Measurements from ENCODE around the gene ATP5MG.
"Not testable (repeated sequence)": the region's sequence is repeated elsewhere in the genome, so short reads cannot be mapped to it uniquely, and the experiment has no call there.

Gene ATP5MG

DNA sequence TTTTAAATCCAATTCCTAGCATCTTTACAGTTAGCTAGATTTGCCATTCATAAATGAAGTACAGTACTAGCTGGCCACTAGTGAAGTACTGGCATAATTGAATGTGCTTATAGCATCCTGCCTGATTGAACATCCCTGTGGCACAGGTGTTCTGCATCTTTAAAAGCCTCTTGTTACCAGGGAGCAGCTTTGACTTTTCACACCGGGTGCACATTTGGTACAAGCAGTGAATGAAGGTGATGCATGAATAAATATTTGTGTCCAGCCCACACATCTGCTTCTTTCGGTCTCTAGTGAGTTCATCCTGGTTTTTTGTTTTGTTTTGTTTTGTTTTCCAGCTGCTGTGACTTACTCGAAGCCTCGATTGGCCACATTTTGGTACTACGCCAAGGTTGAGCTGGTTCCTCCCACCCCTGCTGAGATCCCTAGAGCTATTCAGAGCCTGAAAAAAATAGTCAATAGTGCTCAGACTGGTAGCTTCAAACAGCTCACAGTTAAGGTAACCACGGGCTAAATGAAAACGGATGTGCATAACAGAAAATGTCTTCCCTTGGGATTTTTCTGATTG, 5.3 kb downstream of the ATP5MG start:
- DNase-seq (ENCODE audit: low read depth in 2 of 2): no peak

DNA sequence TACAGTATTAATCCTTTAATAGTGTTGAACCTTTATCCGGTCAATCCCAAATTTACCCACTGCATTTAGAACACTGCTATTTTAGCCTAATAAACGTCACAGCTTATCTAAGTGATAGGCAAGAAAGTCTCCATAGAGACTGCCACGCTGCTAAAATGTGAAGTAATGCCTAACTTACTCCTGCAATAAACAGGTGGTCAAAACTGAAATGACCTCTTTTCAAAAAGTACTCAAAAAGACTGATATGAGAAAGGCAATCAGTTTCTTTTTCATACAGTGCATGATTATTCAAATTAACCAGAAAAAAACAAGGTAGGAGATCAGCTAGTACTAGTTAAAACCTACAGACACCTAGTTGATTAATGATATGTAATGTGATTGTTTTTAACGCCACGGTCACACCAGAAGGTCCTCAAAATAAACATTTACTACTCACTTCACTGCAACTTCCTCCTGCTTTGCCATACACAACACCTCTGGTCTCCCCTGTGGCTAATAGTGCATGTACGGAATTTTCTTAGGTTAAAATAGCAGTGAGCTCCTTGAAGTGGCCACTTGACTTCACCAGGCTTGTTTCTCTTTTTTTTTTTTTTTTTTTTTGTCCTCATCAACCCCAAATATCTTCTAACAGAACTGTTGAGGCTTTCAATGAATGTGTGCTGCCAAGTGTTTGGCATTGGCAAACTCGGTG, 8.8 kb downstream of the ATP5MG start:
- no peak for DNase-seq (ENCODE audit: low read depth in 2 of 2)

DNA sequence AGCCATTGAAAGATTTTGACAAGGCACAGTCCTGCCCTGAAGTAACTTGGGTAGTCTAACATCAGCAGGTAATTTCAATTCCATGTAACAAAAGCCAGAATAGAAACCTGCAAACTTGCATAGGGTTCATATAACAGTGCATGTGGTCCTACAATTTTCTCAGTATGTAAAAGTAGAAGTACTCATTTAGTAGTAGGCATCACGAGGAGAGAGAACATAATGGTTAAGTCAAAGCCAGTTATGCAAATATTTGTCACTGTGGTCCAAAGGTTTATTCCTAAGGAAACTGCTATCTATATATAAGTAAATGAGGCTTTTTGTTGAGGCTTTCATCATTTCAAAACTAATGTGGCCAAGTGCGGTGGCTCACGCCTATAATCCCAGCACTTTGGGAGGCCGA, 10.1 kb downstream of the ATP5MG start:
- no peak for DNase-seq (ENCODE audit: low read depth in 2 of 2)

DNA sequence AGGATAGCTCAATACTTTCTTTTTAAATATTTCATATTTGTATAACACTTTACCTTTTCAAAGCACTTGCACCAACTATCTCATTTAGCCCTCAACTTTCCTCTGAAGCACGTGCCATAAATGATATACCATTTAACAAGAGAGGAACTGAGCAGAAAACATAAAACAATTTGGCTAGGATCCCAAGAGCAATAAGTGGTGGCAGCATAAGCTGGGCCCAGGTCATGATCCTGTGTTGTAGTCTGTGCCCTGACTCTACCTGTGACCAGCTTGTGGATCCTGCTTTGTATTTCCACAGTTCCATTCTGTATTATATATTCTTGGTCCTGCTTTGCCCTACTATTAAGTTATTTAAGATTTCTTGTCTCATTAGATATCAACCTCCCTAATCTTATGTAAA, 11.5 kb downstream of the ATP5MG start:
- no peak for DNase-seq (ENCODE audit: low read depth in 2 of 2)

DNA sequence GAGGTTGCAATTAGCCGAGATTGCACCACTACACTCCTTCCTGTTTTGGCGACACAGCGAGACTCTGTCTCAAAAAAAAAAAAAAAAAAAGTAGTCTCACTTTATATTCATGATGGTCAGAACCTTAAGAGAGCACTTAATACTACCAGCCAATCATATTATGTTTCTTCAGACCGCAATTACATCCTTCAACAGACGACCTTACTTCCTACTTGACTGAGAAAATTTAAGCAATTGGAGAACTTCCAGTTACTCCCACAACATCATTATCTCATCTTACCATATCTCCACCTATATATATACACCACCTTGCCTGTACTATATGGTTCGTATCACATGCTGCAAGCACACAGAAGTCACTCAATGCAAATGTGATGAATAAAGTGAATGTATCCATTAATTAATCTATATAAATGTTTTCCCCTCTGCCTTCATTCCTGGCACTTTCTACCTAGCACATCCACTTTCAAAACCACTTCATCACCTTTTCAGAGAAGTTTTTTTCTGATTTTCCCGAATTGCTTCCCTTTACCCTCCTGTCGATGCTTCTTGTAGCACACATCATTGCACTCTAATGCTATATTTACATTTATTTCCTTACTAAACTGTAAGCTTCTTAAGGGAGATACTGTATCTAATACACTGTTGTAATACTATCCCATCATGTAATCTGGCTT, 13.8 kb downstream of the ATP5MG start:
- no peak for DNase-seq (ENCODE audit: low read depth in 2 of 2)

DNA sequence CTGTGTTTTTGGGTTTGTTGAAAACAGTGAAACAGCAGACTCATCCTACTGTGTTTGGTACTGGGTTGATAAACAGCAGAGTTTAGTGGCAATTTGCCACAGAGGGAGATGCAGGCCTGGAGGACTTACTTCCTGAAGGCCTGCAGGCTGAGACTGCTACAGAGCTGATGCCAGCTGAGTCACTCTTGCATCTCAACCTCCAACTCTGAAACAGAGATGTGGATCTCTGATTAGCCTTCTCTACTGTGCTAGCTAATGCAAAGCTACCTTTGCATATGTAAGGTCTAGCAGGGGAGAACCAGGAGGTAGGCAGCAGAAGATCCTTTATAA, 14.3 kb downstream of the ATP5MG start:
- no peak for DNase-seq (ENCODE audit: low read depth in 2 of 2)

DNA sequence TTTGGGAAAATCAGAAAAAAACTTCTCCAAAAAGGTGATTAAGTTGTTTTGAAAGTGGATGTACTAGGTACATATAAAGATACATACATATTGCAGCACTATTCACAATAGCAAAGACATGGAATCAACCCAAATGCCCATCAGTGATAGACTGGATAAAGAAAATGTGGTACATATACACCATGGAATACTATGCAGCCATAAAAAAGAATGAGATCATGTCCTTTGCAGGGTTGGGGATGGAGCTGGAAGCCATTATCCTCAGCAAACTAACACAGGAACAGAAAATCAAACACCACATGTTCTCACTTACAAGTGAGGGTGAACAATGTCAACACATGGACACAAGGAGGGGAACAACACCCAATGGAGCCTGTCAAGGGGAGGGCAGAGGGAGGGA, 15.5 kb downstream of the ATP5MG start:
- not testable (repeated sequence) for DNase-seq (ENCODE audit: low read depth in 2 of 2)

DNA sequence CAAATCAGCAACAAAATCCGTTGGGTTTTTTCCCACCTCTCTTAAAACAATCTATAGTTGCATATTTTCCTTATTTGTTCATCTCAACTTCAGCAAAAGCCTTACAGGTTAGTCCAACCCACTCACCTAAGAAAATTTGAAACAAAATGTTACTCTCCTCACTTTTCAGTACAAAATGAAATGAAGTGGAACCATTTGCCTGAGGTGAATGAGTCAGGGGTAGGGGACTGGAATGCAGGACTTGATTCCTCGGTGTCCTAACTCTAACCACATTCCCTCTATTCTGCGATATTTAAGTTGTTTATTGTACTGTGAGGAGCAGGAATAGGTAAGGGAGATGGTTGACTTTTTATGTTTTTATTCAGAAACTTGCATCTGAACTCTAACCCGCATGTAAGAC, 16.4 kb downstream of the ATP5MG start:
- DNase-seq (ENCODE audit: low read depth in 2 of 2): no peak

DNA sequence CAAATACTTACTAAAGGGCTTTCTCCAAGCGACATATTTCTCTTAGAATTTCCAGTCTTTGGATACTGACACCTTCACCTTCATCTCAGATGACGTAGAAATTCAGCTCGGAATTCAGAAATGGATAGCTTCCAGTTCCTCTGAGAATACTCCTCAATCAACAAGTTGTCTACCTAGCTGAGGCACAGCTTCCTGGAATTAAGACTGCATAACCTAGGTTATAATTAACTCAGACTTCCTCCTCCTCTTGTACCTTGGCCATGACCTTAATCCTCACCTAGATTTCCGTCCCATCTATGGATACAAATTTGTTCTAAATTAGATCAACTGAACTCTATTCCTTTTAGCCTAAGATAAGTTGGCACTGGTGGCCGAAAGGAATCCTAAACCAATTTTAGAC, 17.4 kb downstream of the ATP5MG start:
- no peak for DNase-seq (ENCODE audit: low read depth in 2 of 2)

DNA sequence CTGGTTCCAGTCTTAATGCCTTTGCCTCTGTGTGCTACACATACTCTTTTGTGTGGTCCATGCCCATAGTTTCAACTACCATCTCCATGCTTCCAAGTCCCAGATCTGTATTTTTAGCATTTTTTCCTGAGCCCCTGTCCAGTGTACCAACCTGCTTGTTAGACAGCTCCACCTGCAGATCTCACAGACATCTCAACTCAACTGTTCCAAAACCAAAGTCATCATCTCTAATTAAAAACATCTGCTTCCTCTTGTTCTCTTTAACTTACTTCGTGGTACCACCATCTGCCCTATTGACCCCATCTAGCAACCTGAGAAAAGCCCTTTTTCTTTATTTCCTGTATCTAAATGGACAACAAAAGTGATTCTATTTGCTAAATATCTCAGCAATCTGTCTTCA, 26.3 kb downstream of the ATP5MG start:
- no peak for DNase-seq (ENCODE audit: low read depth in 2 of 2)

DNA sequence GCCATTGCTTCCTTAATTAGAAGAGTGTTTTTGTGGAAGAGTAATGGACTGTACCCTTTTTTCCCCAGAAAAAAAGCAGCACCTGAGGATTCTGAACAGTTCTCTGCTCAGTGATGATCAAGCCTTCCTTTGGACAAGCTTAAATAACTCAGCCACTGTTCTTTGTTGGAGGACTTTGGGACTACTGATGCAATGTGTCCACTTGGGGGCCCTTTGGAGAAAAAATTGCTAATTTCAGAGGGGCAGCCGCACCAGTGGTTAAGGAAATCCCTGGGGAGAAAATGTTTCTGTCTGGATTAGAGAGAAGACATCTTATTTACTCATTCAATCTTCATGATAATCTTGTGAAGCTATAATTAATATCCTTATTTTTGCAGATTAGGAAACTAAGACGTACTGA, 29.6 kb downstream of the ATP5MG start:
- no peak for DNase-seq (ENCODE audit: low read depth in 2 of 2)

DNA sequence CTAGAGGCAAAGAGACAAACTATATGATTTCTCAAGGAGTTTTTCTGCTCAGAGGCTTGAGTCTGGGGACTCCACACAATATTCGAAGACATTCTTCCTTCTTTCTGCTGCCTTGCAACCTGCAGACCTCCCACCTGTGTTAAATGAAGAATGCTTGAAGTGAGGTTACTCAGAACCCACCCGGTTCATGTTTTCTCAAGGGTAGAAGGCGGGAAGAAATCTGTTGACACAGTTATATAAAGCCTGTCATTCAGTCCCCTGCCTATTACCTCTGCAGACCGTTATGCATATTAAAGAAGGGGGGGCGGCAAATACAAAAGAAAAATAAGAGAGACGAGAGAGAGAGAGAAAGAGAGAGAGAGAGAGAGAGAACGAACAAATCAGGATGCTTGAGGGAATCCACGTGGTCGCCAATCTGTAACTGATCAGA, 32.7 kb downstream of the ATP5MG start:
- no peak for DNase-seq (ENCODE audit: low read depth in 2 of 2)

DNA sequence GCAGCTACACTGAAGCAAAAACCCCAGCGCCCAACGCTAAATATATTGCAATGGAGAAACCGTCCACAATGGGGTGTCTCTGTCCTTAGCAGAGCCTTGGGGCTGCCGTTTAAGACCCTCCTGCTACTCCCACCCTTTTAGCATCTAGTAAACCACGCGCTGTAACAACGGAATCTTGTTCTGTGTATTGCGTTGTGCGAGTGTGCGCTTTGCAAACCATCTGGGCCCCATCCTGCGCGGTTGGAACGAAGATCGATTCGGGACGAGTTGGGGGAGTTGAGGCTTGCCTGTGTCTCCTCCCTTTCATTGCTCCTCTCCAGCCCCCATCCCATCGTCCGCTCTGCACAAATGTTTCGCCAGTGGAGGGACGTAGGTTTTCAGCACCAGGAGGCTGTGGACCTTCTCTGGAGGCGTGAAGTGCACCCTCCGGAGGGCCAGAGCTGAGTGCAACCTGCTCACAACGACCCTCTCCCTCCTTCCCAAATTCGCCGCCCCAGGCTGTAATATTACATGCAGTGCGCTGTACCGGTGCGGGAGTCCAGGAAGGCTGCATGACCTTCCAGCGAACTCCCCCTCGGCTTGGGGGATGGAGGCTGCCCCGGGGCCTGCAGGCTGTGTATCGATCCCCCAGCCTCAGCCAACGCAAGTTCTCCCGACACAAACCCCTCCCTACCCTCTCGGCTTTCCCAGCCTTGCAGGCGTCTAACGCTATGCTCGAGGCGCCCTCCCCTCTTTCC, 33.3 kb downstream of the ATP5MG start:
- peak in 1 of 2 donors; percentile 11 for DNase-seq (ENCODE audit: low read depth in 2 of 2)

DNA sequence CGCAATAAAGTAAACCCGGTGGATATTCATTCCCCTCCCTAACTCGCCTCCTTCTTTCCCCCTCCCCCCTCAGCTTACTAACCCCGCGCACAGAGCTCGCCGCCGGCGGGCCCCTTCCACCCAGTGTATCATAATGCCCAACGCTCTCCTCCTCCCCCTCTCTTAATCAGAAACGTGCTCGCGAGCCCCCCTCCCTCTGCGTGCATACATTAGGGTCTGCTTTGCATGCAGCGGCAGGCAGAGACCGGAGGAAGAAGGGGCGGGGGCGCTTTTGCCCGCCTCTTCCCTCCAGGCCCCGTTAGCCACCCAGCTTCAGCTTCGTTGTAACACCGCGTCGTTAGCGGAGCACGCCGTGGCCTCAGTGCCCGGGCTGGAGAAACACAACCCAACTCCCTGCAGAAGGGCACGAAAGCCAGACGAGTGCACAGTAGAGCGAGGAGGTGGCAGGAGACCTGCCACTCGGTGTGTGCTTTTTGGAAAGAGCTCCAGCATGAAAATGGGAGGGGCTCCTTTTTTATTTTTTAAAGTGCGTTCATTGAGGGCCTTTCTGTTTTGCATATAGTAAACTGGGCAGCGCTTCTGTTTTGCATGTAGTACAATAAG, 34.0 kb downstream of the ATP5MG start:
- peak in 1 of 2 donors; percentile 44 for DNase-seq (ENCODE audit: low read depth in 2 of 2)

DNA sequence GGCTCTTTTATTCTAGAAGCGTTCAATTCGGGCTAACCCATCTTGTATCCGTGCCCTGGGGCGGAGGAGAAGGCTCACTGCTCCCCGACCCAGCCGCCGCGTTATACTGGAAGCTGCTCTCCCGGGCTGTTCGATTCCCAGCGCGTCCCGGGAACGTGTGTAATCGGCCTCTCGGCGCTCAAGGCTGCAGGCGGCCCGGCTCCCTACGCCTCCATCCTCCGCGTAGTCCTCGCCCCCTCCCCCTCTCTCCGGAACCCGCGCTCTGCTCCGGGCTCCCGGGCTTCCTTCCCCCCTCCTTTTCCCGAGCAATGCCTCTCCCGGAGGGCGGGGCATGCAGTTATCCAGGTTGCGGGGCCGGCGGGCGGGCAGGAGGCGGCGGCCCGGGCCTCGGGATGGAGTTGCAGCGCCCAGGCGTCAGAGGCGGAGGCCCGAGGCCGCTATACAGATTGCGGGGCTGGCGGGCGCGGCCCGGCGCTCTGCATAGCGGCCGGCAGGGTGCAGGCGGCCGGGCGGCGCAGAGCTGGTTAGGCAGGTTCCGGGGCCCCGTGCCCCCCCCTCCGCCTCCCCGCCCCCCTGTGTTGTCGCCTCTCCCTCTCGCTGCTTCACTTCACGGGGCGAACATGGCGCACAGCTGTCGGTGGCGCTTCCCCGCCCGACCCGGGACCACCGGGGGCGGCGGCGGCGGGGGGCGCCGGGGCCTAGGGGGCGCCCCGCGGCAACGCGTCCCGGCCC, 34.7 kb downstream of the ATP5MG start, which contains the start of gene KMT2A:
Gene KMT2A (plus strand): TSS at position 600 of the 732 bp plus-strand sequence. CDS start 21 bp downstream, at position 621.
- DNase-seq (ENCODE audit: low read depth in 2 of 2): peak; percentile 84 to 85

DNA sequence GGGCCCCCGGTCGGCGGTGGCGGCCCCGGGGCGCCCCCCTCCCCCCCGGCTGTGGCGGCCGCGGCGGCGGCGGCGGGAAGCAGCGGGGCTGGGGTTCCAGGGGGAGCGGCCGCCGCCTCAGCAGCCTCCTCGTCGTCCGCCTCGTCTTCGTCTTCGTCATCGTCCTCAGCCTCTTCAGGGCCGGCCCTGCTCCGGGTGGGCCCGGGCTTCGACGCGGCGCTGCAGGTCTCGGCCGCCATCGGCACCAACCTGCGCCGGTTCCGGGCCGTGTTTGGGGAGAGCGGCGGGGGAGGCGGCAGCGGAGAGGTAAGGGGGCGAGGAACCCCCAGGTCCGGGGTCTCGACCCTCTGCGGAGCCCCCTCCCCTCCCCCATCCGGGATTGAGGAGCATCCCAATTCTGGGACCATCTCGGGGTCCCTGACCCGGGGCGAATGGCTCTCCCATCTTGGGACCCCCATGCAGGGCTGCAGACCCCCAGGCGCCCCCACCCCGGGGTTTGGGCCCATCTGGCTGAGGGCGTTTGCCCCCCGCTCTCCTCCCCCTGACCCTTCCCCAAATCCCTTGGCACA, 35.3 kb downstream of the ATP5MG start:
- DNase-seq (ENCODE audit: low read depth in 2 of 2): peak in 1 of 2 donors; percentile 31

DNA sequence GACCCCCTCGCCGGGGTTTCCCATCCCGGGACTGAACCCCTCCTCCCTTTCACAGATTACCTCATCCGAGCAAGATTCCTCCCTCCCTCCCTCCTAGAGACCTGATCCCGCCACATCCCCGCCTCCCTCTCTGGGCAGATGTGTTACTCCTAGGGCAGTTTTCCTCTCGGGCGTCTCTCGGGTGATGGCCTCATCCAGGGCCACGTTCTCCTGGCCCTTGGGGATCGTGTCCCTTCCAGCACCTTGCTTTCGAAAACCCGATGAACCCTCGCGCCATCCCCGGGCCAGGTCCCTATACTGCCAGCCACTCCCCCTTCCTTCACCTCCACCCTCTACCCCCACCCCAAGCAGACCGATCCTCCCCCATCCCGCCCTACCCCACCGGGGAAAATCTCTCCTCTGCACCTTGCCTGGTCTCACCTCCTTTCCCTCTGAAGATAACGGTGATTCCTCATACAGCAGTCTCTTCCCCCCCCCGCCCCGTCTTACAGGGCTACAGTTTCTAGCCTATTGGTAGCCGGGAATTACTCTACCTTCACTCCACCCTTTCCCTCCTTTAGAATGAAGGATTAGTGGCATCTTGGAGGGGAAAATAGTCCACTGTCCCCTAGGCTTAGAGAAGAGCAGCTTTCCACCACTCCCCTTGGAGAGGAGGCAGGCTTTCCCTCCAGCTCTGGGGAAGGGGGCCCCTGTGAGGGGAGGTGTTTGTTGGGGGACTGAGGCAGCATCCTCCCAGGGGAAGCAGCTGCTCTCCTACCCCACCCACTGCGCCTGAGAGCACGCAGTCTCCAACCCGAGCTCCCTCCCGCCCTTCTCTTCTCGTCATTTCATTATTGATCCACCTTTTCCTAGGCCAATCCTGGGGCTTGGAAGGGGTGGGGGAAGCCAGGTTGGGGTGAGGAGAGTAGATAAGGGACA, 36.1 kb downstream of the ATP5MG start:
- peak in 1 of 2 donors; percentile 5 for DNase-seq (ENCODE audit: low read depth in 2 of 2)

DNA sequence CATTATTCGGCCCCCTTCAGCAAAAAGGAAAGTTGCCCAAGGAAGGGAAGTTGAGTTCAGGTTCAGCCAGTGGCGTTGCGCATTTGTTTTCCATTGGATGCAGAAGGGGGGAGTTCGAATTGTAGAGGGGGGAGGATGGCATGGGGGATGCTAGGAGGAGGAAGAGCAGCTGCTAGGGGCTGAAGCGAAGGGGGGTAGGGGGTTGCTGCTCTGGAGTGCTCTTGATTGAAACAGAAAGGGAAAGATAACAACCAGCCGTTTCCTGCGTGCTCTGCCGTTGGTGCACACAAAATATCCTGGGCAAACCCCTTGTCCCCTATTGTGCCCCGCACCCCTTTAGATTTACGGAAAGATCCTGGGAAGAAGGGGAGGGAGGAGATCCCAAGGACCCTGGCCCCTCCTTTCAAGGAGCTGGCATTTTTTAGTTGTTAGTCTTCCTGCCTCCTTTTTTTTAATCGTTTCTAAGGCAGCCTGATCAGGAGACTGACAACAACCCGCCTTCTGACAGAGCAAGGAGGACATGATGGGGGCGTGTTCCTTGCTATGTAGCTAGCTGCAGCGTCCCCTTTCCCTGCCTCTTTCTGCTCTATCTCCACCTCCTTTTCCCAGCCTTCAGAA, 37.0 kb downstream of the ATP5MG start:
- DNase-seq (ENCODE audit: low read depth in 2 of 2): peak in 1 of 2 donors; percentile 21

DNA sequence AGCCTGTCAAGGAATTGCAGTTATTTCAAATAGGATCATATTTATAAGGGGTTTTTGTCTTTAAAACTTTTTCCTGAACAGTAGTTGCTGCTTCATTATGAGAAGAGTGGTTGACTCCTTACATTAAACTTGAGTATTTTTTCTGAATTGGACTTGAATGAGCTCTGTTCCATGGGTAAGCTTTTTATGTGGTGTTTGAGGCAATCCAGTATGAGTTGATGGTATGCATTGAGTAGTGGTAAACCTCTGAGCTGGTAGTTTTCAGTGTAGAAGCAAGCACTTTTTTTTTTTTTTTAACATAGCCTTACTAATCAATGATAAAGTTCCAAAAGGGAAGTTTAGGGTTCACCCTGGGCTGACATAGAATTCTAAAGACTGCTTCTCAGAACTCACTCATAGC, 38.2 kb downstream of the ATP5MG start:
- DNase-seq (ENCODE audit: low read depth in 2 of 2): no peak
